GM21576 (cell line): ENCODE data around the gene HSPA1A.
"Not testable (repeated sequence)": the region's sequence is repeated elsewhere in the genome, so short reads cannot be mapped to it uniquely, and the experiment has no call there.

ENCODE experiments used
- ATAC-seq: cut with Tn5 transposase; IDR thresholded peaks from one replicate; pipeline ENCODE4 v1.9.1; 2021; ENCODE audit warnings: mild to moderate bottlenecking, moderate library complexity; ENCODE audit not compliant: unreplicated experiment

Gene HSPA1A

DNA sequence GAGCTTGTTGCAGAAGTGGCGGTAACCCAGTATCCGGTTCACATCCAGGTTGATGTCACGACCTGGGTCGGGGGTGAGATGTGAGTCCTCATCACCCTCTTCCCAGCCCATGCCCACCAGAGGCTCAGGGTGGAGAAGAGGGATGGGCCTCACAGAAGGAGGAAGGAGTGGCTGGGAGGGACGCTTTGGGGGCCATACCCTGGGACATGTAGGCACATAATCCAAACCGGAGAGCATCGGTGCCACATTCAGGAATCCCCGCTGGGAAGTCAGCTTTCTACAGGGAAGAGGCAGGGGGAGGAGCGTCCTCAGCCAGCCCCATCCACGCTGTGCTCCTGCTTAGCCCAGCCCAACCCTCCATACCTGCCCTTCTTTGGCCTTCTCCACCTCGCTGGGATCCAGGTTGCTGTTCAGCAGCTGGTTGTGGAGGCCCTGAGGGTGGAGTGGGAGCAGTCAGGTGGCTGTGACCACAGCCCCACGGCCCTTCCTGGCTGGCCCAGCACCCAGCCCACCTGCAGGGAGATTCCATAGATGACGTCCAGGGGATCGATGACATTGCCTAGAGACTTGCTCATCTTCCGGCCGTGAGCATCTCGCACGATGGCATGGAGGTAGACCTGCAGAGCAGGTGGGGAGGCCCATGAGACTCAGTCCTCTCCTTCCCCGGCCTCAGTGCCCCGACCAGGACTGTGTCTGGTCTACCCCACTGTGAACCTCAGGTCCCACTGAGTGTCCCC is 34.7 kb upstream of the HSPA1A start:
- ATAC-seq, result no peak

DNA sequence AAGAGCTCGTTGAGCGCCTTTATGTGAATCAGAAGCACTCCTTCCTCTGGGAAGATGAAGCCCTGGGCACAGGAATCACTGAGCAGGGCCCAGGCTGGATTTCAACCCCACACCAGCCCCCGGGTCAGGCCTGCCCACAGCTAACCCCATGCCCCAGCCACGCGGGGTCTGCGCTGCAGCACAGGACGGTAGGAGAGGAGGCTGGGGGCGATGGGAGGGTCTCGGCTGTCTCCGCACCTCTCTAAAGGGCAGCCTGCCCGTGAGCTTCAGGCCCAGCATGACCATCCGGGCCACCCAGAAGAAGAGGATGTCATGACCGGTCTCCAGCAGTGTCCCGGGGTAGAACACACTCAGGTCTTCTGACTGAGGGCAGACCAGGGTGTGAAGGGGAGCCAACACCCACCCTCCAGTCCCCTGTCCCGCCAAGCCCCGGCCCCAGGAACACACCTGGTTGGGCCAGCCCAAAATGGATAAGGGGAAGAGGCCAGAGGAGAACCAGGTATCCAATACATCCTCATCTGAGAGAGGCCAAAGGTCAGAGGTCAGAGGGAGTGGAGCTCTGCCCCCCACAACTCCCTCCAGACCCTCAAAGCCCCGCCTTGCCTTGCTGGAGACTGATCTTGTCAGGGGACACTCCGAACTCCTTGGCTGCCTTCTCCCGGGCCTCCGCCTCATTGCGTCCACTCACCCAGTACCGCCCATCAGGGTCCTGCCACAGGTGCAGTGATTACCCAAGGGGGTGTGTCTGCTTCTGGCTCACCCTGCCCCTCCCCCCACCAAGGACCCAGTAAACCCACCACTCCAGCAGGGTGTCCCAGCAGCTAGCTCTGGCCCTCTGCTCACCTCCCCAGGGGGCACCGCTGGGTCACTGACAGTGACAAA is 33.9 kb upstream of the HSPA1A start:
- no peak for ATAC-seq

DNA sequence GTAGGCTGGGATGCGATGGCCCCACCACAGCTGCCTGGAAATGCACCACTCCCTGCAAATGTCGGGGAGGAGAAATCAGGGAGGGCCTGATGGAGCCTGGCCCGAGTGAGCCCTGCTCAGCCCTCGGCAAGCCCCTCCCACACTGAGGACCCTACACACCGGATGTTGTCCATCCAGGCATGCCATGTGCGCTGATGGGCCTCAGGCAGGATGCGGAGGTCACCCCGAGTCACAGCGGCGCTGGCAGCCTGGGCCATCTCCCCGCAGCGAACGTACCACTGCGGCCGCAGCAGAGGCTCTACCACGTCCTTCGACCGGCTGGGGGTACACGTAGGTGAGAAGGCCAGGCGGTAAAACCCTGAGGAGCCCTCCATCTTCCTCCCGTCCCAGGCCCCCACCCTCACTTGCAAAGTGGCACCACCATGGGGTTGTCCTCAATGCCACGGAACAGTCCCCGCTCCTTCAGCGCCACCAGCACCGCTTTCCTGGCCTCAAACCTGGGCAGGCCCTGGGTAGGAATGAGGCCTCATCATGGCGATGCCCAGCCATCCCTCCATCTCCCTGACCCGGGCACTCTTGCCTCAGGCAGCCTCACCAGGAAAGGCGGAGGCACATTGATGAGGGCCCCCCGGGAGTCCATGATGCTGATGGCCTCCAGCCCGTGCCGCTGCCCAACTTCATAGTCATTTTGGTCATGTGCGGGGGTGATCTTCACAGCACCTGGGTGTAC is 33.1 kb upstream of the HSPA1A start:
- no peak for ATAC-seq

DNA sequence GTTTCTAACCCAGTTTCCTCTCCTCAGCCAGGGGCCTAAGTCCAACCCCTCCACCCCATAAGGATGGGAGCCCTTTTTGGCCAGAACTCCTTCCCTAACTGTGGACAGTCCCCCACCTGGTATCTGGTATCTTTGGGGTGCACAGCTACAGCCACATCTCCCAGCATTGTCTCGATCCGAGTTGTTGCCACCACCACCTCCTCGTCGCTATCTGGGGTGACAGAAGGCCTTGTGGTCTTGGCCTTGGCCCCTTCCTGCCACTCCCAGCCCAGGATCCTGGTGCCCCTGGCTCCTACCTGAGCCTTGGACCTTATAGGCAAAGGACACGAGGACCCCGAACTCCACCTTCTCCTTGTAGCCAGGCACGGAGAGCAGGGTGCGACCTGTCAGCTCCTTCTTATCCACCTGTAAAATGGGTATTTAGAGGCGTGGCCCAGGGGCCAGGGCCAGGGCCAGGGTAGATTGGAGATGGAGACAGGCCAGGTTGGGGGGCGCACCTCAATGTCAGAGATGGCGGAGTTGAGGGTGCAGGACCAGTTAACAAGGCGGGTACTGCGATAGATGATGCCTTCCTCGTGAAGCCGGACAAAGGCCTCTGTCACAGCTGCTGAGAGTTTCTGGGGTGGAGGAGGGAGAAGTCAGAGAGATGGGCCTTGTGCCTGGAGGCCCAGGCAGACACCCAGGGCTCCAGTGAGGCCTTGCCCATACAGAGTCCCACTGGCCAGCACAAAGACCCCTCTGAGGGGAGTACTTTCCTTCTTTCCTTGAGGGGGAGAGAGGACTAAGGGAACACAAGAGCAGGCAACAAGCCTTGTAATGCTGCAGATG is 31.0 kb upstream of the HSPA1A start:
- no peak for ATAC-seq

DNA sequence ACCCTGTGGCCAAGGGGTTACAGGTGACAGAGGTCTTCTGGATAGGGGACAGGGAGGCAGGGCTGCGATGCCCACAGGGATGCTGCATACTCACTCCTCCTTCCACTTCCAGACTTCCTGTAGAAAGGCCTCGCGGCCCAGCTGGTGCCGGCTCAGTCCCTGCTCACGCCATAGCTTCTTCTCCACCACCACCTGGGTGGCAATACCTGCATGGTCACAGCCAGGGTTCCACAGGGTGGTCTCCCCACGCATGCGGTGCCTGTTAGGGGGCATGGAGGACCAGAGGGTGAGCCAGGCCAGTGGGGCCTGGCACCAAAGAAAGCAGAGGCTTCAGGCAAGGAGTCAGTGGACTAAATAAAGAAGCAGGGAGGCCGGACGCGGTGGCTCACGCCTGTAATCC is 29.9 kb upstream of the HSPA1A start:
- no peak for ATAC-seq

DNA sequence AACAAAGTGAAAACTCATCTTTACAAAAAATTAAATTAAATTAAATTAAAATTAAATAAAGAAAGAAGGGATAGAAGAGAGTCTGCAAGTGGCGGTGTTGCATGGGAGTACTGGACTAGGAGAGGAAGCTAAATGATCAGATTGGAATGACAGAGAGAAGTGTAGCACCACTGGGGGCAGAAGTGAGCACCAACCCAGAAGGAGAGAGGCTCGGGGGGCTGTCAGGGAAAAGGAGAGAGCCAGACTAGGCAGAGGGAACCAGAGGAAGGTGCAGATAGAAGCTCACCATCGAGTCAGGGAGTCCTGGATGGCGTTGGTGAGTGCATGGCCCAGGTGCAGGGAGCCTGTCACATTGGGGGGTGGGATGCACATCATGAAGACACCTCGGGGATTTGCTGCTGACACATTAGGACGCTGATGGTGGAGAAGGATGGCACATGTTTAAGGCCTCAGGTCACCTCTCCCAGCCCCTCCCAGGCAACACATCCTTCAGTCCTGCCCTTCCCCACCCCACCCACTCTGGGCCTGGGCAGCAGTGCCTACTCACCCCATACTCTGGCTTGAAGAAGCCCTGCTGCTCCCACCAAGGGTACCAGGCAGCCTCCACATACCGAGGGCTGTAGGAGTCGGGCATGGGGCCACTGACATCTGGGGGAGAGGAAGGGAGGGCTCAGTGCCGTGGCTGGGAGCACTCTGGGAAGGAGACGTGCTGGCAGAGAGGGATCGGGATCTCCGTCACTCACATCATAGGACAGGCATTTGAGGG is 23.8 kb upstream of the HSPA1A start:
- ATAC-seq, result no peak

DNA sequence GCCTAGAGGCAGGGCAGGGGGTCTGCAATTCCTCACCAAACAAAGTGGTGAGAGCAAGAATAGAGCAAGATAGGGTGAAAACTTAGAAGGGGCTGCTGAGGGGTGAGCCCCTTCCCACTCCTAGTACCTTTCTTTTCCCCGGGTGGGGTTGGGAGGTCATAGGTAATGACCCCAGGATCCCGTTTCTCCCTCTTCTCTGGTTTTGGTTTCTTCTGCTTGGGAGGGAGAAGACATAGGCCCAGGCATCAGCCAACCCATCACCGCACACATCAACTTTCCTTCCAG is 23.3 kb upstream of the HSPA1A start:
- ATAC-seq, result no peak

DNA sequence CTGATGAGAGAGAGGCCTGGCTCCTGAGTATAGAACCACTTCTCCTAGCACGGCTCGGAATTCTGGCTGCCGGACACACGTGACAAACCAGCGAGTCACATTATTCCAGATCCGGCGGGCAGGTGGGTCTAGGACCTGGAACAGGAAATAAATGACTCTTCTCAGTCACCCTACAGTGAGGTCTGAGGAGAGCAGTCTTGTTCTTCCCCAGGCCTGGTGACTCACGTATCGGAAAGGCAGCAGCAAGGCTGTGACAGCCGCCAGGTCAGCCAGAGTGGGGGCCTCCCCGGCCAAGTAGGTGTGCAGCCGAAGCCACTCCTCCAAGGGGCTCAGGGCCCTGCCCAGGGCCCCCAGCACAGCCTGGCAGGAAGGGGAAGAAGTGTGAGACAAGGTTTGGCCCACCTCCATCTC is 22.6 kb upstream of the HSPA1A start:
- no peak for ATAC-seq

DNA sequence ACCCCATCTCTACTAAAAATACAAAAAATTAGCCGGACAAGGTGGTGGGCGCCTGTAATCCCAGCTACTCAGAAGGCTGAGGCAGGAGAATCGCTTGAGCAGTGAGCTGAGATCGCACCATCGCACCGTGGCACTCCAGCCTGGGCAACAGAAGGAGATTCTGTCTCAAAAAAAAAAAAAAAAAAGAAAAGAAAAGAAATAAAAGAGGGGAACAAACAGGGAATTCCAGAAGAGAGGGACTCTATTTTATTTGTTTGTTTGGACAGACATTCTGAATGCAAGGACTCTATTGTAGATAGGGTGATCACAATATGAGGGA is 21.5 kb upstream of the HSPA1A start:
- not testable (repeated sequence) for ATAC-seq

DNA sequence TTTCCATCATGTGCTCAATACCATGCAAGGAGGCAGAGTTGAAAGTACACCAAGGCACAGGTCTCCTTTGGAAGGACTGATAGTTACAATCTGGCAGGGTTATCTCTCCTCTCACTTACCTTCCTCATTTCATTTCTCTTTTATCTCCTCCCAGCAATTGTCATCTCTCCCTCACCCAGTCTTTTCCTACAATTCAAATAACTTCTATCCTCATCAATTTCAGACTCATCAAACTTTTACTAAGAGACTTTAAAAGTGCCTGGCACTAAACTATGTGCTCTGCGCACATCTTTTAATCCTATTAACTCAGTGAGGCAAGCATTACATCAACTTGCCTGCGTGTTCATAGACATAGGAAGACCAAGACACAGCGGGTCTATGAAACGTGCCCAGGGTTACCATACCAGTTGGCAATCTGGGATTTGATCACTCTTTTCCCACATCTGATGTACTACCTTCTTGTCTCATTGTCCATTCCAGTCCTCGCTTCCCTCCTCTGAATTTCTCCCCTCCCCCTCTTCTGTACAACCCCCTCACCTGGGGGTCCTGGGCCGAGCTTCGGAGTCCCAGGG is 21.0 kb upstream of the HSPA1A start:
- ATAC-seq, result no peak

DNA sequence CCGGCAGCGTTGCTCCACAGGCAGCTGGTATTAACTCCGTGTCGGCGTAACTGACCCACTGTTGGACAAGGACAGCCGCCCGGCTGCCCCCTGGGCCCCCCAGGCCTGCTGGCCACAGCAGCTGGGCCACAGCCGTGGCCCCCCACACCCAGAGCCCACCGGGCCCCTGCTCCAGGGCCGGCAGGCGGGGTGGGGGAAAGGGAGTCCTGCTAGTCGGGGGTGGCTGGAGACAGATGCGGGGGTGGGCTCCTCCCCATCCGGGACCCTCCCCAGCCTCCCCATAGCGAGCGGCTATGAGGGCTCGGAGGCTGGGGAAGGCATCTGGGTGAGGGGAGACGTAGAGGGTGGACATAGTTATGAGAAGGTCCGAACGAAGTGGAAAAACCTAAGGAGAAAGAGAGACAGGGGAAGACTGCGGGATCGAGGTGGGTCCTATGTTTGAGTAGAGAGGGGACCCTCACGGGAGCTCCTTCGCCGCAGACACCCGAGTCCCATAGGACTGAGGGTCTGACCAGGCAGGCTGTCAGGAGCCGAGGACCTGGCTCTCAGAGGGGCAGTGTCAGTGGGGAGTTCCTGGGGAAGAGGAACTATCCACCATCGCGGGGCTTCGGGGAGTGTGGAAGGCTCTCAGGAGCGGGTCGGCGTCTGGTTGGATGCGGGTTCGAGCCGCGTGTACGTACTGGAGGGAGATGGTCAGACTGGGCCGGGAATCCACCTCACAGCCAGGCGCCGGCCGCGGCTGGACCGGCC is 20.3 kb upstream of the HSPA1A start:
- ATAC-seq, result peak; percentile 16

DNA sequence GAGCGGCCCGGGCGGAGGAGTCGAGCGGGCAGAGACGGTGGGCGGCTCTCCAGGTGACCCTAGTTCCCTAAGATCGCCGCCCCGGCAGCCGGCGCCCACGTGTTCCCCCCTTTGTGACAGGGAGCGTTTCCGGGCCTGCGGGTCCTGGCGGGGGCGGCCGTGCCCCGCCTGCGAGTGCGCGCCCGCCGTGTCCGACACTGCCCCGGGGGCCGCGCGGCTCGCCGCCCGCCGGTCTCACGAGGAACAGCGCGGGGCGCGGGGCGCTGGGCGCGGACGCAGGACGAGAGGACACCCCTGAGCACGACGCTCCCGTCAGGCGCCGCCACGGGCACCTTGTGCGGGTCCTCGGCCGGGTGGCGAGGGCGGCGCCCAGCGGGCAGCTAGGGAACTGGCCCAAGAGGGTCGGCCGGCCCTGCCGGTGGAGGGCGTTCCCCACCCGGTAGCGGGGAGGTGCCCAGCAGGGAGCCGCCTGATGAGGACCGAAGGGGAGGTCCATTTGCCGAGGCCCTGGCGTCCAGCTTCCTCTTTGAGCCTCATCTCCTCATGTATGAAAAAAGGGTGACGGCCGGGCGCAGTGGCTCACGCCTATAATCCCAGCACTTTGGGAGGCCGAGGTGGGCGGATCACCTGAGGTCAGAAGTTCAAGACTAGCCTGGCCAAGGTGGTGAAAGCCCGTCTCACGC is 19.6 kb upstream of the HSPA1A start, which contains the start of gene VARS1:
TSS of gene VARS1 (minus strand) at position 137 of the 683 bp plus-strand sequence. CDS start 535 bp downstream, outside the sequence.
- ATAC-seq, result peak; percentile 72

DNA sequence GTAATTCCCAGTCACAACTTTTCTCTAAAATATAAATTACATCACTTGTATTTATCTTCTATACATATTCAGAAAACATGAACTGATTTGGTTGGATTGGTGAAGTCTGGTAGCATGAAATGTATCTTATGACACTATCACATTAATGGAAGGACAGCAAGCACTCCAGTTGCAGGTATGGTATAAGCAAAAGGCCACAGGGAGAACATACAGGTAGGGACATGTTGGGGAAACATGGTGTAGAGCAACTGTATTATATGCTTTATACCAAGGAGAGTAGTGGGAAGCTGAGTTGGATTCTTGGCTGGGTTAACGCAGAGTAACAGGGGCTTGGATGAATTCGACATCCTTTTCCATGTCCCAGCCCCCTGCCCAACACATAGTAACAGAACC is 18.4 kb upstream of the HSPA1A start:
- ATAC-seq, result no peak

DNA sequence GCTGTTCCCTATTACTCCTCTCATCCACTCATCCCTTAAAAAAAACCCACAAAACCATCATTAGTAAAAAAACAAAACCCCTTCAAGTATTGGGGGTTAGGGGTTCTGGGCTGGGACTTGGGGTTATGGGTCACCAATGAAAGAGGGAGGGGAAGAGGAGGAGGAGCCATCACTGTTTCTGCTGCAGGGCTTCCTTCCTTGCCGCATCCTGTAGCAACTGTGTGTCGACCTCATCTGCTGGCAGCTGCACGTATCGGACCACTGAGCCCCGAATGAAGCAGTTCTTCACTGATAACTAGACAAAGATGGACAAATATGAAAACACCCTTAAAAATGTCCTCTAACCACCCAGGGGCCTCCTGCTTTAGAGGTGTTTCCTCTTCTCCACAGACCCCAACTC is 17.8 kb upstream of the HSPA1A start:
- ATAC-seq, result no peak

DNA sequence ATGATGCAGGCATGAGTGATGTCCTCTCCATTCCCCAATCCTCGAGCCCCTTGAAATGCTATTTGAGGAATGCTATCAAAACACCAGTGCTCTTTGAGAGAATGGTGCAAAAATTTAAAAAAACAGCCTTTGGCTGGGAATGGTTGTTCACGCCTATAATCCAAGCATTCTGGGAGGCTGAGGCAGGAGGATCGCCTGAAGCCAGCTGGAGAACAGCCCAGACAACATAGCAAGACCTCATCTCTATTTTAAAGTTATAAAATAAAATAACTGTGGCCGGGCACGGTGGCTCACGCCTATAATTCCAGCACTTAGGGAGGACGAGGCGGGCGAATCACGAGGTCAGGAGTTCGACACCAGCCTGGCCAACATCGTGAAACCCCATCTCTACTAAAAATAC is 15.6 kb upstream of the HSPA1A start:
- ATAC-seq, result no peak

DNA sequence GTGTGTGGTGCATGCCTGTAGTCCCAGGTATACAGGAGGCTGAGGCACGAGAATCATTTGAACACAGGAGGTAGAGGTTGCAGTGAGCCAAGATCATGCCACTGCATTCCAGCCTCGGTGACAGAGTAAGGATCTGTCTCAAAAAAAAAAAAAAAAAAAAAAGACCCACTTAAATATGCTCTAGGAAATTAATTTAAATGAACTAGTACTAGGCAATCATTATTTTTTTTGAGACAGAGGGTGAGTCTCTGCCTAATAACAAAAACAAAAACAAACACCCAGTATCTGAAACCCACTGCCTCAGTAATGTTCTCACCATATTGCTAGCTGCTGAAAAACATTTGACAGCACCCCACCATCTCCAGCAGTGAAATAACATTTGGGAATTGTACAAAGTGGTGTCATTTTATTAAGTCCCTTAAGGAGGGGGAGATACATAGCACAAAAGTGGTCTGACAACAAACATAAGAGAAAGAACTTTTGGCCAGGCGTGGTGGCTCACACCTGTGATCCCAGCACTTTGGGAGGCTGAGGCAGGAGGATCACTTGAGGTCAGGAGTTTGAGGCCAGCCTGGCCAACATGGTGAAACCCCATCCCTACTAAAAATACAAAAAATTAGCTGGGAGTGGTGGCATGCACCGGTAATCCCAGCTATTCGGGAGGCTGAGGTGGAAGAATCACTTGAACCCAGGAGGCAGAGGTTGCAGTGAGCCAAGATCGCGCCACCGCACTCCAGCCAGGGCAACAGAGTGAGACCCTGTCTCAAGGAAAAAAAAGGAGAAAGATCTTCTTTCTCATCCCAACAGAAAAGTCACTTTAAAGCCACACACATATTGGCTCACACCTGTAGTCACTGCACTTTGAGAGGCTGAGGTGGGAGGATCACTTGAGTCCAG is 14.1 kb upstream of the HSPA1A start:
- not testable (repeated sequence) for ATAC-seq

DNA sequence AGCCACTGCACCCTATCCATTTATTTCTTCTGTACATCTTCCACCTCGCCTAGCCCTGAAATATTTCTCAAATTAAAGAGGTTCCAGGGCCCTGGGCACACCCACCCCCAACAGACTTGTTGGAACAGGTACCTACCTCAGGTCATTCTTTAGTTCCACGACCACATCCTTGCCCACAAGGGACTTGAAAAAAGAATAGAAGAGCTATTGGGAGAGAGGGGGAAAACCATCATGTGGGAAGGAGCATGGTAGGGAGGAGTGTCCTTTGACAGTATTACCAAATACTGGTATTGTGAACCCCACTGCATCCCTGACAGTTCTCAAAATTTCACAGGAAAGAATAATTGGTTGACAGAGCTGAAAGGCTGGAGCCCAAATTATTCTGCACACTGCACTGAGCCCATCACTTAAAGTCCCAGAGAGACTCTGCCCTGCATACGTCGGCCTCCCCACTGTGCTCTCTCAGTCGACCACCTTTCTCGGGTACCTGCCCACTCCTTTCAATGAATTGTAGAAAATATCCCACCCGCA is 9.3 kb upstream of the HSPA1A start:
- peak; percentile 7 for ATAC-seq
